Prostate gland (tissue), 2 donors: Measurements from ENCODE around the gene SNURF.

Experiments
- CTCF ChIP-seq, 4 experiments: fragments of 200-600 bp in 2 of 4; fragments of 450-650 bp in 2 of 4; sonication (generic) in 2 of 4; IDR thresholded peaks; 1 replicate in 3 of 4; 2 replicates in 1 of 4; pipeline ENCODE4 v1.5.1; 2016 to 2019; ENCODE audit warnings: antibody characterized with exemption in 4 of 4, mild to moderate bottlenecking in 2 of 4, moderate library complexity in 2 of 4
- POLR2AphosphoS5 ChIP-seq: sonication (generic); formaldehyde crosslinking; IDR thresholded peaks from one replicate; pipeline ENCODE4 v1.6.1; 2017; ENCODE audit warnings: antibody characterized with exemption

GRCh38 chr15:24943361-24943760, 11.4 kb upstream of the SNURF start:
- TF ChIP-seq CTCF (IDR thresholded peaks at IDR 0.05) = no peak
- TF ChIP-seq POLR2AphosphoS5 = no peak
